Measurements from ENCODE around the gene SH3BP5L.

Gene SH3BP5L

DNA sequence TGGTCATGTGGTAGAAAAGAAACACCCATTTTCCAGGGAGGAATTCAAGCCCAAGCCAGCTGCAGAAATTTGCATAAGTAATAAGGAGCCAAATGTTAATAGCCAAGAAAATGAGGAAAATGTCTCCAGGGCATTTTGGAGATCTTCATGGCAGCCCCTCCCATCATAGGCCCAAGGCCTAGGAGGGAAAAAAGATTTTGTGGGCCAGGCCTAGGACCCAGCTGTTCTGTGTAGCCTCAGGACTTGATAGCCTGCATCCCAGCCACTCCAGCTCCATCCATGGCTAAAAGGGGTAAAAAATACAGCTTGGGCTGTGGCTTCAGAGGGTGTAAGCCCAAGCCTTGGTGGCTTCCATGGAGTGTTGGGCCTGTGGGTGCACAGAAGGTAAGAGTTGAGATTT lies 48.7 kb downstream of the SH3BP5L start:
- DNase-seq (ENCODE audit: low spot score), result no peak

DNA sequence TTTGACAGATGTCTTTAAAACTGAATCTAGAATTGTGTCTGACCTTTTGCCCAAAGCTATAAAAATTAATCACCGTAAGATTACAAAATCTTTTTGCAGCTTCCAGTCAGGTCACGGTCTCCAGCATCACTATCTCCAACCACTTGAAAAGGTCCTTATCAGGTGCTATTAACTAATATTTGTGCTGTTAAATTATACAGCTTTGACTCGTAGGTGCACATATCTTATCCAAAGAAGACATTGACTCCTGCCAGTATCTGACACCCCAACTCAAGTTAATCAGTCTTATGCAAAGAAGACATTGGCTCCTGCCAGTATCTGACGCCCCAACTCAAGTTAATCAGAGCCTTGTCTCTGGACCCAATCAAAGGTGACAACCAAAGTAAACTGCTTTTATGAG lies 50.3 kb downstream of the SH3BP5L start:
- DNase-seq (ENCODE audit: low spot score), result no peak

All from hematopoietic multipotent progenitor cell treated with erythropoietin and hydrocortisone succinate and interleukin-3 and kit ligand, for 17 days (in vitro differentiated cells).